ENCODE data around the gene CRABP2.

The CRABP2 gene

DNA sequence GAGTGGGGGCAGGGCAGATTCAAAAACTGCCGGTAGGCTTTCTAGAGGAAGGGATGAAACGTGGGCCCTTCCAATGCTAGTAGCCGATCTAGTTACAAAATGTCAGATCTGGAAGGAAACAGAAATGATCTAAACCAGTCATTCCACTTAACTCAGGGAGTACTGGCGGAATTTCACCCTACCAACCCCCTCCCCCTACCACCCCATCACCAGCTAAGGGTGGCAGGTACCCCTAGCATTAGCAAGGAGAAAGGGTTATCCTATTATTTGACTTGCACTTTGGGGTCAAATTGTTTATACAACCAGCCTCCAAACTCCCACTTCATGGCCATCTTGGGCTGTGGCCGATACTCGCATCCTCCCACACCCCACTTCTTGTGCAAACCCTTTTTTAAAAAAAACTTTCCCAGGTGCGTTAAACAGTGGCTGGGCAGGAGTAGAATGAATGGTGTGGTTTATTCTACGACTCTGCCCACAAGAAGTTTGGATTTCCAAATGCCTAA is 36.1 kb upstream of the CRABP2 start:
- no peak for DNase-seq (ENCODE audit: low spot score)

DNA sequence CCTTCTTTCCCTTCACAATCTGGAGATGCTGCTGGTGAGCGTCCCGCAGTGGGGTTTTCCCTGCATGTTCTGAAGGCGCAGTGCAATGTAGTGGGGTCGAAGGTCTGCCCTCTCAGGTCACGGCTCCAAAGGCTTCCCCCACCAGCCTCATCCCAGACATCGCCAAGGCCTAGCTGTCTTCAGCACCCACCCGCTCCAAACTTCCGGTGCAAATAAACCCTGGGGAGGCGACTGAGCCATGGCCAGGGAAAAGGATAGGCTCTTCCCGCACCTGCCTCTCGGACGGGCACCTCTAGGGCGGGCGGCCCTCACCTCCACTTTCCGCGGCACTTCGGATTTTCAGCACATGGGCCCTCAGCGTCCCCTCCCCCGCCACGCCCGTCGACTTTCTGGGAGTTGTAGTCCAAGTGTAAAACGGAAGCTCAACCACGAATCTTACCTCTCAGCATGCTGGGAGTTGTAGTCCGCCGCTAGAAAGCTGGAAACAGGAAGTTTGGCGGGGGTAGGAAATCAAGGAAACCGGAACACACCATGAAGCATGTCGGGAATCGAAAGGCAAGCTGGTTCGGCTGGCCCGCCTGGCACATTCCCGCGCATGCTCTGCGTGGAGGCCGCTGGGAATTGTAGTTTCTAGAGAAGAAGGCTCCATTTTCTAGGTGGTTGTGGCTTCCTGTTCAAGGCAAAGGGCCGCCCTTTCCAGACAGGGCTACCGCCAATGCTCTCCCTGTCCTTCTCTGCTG is 35.5 kb upstream of the CRABP2 start, which contains the start of gene MRPL24:
TSS of gene MRPL24 (minus strand) at position 348 of the 740 bp plus-strand sequence. CDS start 2,384 bp downstream, outside the sequence.
- DNase-seq (ENCODE audit: low spot score): peak; percentile 94

DNA sequence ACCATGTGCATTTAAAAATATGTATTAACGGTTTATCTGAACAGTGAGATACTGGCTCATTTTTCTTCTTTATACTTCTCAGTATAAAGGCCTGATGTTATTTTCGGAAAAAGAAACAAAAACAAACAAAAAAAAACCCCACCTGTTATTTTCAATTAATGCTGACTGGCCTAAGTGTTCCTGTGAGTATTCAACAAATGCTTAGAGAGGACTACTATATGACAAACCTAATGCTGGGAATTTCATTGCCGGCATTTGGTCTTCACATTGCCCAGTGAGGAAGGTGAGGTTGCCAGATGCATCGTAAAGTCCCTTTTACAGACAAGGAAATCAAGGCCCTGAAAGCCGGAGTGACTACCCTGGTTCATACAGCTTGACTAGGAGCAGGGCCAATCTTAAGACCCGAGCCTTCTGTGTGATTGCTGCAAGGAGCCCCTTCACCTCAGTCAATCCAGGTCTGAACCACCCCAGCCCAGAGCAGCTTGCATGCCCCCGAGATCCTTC is 34.9 kb upstream of the CRABP2 start:
- DNase-seq (ENCODE audit: low spot score): no peak

DNA sequence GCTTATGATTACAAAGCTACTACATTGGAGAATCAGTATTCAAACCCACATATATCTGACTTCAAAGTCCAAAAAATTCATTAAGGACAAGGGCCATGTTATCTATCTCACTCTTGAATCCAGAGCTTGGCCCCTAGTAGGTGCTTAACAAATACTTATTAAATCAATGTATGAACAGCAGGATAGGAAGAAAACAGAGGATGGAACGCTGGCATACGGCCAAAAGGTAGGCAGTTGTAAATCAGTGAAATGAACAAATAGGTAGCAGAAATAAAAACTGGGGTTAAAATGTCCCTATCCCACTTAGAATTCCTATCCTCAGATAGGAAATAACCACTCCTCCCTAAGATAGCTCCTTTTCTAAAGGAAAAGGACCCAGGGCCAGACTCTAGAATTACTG is 33.5 kb upstream of the CRABP2 start:
- DNase-seq (ENCODE audit: low spot score): no peak

DNA sequence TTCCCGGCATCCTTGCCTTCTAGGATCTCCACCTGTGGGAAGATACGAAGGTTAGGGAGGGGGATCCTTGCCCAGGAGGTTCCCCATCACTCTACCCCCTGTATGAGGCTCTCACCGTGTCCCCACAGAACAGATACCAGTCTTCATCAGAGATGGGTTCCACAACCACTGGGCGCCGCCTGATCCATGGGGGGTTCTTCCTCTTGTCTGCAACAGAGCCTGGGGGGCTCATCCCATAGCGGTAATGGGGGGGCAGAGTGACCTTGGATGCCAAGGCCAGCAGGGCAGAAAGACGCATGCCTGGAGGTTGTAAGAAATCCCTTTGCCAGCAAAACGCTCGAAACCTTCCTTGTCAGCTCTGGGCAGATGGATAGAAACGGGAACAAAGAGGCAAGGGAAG is 33.0 kb upstream of the CRABP2 start:
- DNase-seq (ENCODE audit: low spot score): no peak

DNA sequence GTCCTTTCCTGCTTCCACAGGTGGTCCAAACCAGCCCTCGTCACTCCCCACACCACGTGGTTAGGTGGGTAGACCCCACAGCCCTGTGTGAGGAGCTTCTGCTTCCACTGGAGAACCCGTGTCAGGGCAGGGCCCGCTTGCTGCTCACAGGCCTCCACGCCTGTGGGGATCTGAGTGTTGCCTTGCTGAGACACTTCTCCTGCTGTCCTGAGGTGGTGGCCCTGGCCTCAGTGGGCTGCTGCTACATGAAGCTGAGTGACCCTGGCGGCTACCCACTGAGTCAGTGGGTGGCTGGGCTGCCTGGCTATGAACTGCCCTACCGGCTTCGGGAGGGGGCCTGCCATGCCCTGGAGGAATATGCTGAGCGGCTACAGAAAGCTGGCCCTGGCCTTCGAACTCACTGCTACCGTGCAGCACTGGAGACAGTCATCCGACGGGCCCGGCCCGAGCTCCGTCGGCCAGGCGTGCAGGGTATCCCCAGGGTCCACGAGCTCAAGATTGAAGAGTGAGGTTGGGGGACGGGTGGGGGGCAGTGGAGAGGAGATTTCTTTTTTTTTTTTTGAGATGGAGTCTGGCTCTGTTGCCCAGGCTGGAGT is 28.7 kb upstream of the CRABP2 start:
- DNase-seq (ENCODE audit: low spot score): no peak

DNA sequence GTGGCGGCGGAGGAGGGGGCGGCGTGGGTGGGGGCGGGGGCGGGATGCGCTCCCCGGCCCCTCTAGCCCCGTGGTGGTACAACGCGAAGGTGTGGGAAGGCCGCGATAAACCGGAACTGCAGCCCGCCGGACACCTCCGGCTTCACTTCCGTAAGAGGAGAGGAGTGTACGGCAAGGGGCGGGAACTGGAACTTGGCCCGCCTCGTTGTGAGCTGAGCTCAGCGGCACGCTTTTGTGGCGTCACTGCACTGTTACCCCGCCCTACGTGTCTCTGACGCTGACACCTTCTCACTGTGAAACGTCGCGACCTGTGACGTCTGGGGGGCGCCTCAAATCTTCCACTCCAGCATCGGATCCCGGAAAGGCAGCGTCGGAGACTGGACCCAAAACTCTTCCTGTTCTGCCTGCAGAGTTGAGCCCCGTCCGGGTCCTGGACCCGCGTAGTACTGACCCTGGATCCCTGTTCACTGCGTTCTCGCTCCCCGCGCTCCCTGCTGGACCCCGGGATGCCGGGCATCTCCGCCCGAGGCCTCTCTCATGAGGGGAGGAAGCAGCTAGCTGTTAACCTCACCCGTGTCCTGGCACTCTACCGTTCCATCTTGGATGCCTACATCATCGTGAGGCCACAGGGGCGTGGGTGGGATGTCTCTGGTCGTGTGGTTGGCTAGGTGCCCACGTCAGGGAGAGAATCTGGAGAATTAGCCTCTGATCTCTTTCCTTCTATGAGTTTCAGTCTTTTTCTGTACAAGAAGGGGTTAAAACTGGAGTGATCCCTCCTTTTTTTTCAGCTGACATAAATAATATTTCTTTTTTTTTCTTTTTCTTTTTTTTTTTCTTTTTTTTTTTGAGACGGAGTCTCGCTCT is 23.4 kb upstream of the CRABP2 start, which contains the start of gene ISG20L2:
TSS of gene ISG20L2 (minus strand) at position 168 of the 864 bp plus-strand sequence. CDS start 1,114 bp downstream, outside the sequence.
- DNase-seq (ENCODE audit: low spot score): peak; percentile 94

DNA sequence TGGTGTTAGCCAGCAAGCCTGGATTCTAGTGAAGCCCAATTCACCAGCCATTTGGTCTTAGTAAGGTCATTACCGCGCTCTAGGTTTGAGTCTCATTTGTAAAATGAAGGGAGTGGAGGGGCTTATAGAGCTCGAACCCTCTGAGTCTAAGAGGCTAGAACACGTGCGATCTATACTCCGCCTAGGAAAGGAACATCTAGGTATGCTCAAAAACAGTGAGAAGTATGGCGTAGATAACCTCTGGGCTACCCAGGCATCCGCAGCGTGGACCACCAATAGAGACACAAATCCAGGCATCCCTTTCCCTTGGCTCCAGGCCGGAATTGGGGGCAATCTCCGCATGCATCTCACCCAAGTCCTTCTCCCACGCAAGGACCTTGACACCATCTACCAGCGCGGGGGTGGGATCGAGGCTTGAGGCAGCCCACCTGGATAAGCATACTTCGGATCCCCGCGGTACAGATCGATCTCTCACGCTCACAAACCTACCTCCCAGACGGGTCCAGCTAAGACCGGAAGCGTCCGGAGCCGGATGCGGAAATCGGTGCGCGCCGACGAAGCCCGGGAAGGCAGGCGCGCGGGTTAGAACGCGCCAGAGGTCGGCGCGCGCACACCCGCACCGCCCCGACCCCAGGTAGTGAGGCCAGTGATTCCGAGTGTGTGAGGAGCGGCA is 22.7 kb upstream of the CRABP2 start, which contains the start of gene METTL25B:
TSS of gene METTL25B (plus strand) at position 544 of the 673 bp plus-strand sequence. CDS start 636 bp downstream, outside the sequence.
- peak; percentile 86 for DNase-seq (ENCODE audit: low spot score)

DNA sequence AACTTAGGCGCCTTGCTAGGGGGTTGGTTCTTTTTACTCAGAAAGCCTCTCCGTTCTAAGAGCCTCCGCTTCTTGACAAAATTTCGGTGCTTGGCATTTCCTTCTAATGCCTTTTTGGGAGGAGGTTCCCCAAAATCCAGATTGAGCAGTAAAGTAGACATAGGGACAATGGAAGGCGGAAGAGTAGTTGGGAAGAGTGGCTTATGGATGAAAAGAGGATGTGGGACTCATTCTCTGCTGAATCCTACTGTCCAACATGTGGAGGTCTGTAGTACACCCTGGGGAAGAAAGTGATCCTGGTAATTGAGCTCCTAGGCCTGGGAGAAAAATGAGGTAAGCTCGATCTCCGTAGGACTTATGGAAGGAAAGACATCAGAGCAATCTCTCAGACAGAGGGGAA is 22.1 kb upstream of the CRABP2 start:
- no peak for DNase-seq (ENCODE audit: low spot score)

DNA sequence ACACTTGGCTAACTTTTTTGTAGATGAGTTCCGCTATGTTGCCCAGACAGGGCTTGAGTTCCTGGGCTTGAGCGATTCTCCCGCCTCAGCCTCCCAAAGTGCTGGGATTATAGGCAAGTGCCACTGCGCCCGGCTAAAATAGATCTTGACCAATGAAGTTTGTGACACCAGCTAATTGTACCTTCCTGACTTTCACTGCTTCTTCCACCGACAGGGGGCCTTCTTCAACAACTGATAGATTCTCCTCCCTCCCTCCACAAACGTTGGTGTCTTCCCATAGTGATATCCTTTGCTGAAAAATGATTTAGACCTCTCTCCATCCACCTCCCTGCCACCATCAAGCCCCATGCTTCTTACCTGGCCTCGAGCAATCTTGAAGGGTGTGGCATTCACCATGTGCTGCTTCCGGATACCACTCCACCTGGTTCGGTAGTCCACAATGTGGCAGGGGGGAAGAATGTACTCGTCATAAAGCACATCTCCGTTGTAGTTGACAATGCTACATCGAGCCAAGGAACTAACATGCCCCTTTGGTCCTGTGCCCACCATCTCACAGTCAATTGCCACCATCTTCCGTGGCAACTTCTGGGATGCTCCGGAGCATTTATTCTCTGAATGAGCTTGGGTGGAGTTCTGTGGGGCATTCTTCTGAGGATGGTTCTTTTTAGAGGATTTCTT is 21.3 kb upstream of the CRABP2 start:
- peak; percentile 69 for DNase-seq (ENCODE audit: low spot score)

DNA sequence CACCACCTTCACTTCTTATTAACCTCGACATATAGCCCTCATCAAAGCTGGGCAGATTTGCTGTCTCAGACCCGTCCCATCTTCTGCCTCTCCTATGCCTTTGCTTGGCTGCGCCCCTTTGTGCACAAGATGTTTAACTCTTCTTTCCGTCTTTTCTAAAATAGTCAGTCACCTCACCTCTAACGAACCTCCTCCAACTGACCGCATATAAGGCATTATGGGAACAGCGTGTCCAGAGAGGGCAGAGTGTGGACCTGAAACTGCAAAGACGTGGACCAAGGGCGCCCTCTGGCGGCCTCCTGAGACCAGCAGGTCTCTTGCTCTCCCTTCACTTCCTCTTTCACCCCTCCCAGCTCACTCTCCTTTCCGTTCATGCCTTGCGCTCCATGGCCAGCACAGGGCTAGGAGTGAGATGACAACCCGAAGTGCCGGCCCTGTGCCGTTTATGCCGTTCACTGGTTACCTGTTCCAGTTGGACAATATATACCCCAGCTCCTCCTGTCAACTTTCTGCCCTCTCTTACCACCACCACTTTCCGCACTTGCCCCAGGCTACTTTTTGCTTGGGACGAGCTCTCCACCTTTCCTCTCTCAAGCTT is 20.4 kb upstream of the CRABP2 start:
- DNase-seq (ENCODE audit: low spot score): peak; percentile 85

DNA sequence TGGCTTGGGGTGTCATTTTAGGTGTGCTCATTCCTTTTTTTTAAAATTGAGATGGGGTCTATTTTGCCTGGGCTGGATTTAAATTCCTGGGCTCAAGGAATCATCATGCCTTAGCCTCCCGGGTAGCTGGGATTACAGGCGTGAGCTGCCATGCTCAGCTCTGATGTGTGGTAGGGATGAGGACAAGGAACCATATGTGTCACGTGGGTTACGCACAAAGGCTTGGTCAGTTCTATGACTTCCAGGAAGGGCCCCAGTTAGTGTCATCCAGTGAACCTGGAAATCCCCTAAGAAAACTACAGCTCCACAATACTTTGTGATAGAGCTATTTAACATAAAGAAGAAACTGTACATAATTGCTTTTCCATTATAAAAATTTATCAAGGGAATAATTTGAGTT is 16.2 kb upstream of the CRABP2 start:
- no peak for DNase-seq (ENCODE audit: low spot score)

DNA sequence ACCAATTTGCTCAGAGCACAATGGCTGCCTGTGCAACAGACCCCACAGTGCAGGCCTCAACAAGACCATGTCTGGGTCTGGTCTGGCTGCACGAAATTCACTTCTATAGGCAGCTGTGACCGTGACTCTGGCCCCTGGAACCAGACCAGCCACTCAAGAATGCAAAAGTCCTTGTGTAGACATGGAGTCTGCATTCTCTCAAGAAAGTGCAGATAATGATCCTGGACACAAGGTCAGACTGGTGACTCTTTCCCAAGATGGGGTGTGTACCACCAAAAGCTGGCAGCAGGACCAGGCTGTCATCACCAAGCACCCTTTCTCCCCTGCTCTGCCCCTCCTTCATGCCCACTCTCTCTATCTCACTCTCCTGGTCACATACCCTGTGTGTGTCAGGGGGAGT is 15.7 kb upstream of the CRABP2 start:
- DNase-seq (ENCODE audit: low spot score): no peak

DNA sequence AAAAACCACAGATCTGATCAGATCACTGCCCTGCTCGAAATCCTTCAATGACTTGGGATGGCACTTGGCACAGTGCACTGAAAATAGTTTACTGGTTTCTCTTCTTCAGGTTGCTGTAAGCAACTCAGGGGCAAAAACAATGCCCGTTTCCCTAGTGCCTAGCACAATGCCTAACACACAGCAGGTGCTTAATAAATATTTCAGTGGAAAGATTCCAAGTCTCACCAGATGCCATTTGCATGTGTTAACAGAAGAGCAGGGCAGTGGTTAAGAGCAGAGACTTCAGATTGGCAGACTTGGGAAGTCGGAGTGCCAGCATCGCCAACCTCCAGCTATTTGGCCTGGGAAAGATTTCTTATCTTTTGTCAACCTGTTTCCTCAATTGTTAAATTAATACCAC is 12.0 kb upstream of the CRABP2 start:
- no peak for DNase-seq (ENCODE audit: low spot score)

DNA sequence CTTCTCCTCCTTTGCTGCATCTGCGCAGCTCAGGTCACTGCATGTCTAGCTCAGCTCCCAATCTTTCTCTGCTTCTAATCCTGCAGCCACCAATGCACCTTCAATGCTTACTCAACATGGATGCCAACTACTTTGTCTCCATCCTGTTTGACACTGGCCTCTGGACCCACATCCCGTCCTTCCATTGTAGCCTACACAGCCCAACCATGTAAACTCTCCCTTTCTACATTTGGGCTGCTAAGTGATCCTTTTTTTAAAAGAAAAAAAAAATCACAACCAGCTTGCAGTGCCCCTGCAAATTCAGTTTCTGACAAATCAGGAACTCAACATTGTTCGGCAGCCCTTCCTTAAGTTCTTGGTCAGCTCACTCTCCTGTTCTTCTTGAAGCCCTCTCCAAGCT is 9.4 kb upstream of the CRABP2 start:
- DNase-seq (ENCODE audit: low spot score): no peak

DNA sequence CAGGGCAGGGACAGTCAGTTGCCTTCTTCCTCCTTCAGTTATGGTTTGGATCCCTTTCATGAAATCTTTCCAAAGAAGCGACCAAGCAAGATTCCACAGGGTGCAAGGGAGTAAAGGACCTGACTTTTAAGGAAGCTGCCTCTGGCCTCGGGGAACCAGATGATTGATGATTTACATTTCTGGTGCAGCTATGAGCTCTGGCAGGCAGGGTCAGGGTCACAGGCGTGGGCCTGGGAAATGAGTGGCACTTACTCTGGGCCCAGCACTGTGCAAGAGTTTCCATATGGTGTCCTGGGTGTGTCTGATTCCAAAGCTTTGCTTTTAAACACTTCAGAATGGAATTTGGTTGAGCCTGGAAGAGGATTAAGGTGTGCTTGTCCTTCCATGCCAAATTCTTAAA is 7.2 kb upstream of the CRABP2 start:
- DNase-seq (ENCODE audit: low spot score): no peak

DNA sequence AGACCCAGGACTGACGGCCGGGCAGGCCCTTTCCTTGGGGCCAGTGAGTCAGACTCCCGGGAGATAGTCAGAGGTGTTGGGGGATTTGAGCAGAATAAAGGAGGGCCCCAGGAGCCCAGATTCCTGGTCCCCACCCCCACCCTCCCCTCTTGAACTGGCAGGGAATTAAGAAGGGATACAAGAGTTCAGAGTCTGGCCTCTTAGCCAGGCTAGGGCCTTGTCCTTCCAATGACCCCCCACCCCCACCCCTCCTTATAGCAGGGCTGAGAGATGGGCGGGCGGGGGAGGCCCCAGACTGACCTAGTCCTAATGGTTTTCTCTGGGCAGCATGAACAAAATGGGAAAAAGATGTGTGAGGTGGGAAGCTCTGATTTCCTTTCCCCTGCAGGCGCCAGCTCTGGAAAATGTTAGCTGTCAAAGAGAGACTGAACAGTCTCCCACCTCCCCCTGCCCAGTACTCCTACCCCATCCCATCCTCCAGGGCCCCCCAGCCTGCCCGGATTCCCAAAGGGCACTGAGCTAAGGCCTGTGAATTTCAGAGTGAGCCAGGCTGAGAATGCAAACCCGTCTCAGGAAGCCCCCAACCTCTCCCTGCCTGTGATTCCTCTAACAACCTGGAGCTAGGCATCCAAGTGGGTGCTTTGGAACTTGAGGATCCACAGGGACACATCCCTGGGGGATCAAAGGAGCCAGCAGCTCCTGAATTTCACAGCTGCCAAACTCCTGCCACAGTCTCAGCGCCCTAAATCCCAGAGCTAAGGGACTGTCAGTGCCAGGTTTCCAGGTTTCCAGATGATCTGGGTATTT is 5.8 kb upstream of the CRABP2 start:
- DNase-seq (ENCODE audit: low spot score): no peak

DNA sequence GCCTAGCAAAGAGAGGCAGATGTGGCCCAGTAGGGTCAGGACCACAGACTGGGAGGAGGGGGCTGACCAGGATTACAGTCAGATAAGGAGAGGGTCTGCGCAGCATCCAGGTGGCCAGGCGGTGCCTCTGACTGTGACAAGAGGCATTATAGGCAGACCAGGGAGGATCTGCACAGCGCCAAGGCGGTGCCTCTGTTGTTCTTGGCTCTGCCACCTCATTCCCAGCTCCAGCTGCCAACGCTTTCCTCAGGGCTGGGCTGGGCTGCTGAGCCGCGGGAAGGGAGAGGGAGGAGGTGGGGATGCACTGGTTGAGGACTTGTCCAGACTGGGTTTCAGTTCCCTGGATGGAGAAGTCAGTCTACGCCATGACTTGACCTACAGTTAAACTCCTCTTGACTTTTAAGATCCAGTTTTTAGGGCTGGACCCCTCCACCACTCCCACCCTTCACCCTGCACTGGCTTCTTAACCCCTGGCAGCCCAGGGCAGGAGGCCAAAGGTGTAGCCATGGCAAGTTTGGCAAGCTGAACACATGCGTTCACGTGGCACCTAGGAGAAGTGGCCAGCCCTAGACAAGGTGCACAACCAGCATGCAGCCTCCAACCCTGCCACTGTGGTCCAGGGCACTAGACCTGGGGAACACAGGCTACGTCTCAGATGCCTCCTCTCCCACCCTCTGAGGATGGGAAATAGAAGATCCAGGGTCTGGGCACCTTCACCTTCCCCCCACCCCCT is 4.5 kb upstream of the CRABP2 start:
- DNase-seq (ENCODE audit: low spot score): peak; percentile 82

DNA sequence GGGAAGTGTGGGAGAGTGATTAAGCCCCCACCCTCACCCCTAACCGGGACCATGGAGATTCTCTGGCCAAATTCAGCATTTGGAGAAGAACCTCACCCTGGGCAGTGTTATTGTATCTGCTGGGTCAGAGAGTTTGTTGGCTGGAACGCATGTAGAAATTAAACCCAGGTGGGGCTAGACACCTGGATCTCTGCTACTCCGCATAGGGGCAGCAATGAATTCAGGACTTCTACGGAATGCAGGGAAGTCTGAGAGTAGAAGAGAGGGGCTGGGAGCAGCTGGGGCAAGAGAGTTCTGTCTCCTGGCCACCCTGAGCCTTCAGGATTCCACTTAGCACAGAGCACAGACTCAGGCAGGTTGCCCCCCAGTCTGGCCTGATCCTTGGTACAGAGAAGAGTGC is 3.6 kb upstream of the CRABP2 start:
- no peak for DNase-seq (ENCODE audit: low spot score)

Measured in AG08396 (cell line).